ENCODE results near the gene CBX5. TPM values are rescaled to one million over a fixed set of nuclear protein-coding genes. Genes with fewer than 3 reads are reported as not detected.
"Not testable (repeated sequence)": the region's sequence is repeated elsewhere in the genome, so short reads cannot be mapped to it uniquely, and the experiment has no call there.

The CBX5 gene
- total RNA-seq, 1 donor from 2014 or later = 35.2 TPM

- peak; percentile 57 for DNase-seq (ENCODE audit: low spot score)
Observed at GRCh38 chr12:54294953-54295566, 15.1 kb upstream of the CBX5 start.

GRCh38 chr12:54294152-54294952 lies 14.4 kb upstream of the CBX5 start:
- DNase-seq (ENCODE audit: low spot score) = peak; percentile 85

DNA sequence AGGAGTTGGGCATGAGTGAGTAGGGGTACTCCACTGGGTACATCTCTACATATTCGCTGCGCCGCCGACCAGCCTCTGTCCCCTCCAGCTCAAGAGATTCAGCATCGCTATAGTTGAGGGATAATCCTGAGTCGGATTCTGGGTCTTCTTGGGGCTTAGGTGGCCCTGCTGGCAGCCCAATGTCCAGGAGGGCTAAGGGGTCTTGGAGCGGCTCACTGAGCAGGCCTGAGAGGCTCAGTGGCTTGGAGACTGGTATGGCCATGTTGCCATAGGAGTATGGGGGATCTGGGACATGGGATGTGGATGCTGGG lies 13.0 kb upstream of the CBX5 start:
- peak; percentile 64 for DNase-seq (ENCODE audit: low spot score)

GRCh38 chr12:54292083-54292930 lies 12.4 kb upstream of the CBX5 start:
- peak; percentile 78 for DNase-seq (ENCODE audit: low spot score)

DNA sequence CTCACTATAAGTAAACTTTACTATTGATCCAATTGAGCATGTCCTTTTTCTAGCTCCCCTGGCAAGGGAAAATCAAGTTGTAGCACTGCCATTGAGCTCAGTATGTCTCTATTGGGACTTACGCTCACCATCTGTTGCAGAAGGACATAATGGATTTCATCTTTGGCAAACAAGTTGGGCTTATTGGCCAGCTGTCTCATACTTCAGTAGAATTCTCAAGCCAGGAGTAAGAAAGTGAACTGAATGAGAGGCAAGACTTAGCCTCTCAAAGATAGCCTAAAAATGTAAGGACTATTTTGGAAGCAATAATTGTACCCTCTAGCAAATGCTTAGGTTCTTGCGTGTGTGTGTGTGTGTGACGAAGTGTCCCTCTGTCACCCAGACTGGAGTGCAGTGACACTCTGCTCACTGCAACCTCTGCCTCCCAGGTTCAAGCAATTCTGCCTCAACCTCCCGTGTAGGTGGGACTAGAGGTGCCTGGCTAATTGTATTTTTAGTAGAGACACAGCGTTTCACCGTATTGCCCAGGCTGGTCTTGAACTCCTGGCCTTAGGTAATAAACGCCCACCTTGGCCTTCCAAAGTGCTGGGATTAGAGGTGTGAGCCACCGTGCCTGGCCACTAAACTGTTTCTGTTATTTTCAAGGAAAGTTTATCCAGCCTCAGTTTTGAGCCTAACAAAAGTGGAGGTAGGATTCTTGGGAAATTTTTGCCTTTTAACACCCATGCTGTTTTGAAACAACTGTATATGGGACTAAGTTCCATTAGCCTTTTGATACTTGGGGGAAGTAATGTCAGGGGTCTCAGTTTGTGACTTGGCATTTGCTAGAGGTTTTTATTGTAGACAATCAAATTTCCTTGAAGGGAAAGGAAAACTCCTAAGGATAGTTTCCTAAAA lies 7.6 kb upstream of the CBX5 start:
- no peak for DNase-seq (ENCODE audit: low spot score)

DNA sequence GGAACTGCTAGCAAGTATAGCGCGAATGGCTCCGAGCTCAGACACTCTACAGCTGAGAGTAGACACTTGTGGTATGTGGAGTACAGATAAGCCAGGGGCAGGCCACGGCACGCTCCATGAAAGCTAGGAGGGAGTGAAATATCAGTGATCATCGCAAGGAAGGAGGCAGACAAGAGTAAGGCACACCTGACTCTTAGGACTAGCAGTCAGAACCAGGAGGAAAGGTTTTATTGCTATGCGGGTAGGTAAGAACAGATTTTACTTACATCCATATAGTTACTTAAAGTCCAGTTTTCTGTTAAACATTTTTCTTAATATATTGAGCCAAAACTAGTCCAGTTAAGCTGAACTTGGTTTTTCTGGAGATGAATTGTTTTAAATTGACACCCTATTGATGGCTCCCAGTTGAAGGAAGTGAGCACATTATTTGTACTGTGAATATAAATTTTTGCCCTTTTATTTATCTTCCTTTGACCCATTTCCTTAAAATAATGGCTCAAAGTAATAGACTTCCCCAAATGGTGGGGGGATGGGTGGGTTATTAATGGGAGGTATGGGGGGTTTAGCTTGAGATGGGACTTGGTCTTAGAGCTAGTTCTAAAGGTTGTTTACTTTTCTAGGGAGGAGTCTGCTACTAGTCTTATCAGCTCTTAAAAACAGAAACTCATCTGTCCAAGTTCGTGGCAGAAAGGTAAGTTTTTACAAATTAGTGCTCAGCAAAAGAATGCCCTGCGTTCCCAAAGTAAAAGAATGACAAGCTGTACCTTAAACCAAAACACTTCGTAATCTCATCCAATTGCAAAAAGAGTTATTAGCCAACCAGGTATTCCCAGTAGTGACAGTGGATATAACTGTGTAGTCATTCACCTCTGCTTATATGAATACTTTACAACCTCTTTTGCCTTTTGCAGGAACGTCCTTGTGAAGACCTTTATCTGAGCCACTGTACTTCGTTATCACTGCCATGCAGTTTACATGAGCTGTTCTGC lies 6.4 kb upstream of the CBX5 start:
- no peak for DNase-seq (ENCODE audit: low spot score)

GRCh38 chr12:54285150-54286041 lies 5.5 kb upstream of the CBX5 start:
- no peak for DNase-seq (ENCODE audit: low spot score)

- DNase-seq (ENCODE audit: low spot score) = not testable (repeated sequence)
Observed at GRCh38 chr12:54284070-54284780, 4.3 kb upstream of the CBX5 start.

- no peak for DNase-seq (ENCODE audit: low spot score)
Observed at GRCh38 chr12:54282949-54283593, 3.1 kb upstream of the CBX5 start.

DNA sequence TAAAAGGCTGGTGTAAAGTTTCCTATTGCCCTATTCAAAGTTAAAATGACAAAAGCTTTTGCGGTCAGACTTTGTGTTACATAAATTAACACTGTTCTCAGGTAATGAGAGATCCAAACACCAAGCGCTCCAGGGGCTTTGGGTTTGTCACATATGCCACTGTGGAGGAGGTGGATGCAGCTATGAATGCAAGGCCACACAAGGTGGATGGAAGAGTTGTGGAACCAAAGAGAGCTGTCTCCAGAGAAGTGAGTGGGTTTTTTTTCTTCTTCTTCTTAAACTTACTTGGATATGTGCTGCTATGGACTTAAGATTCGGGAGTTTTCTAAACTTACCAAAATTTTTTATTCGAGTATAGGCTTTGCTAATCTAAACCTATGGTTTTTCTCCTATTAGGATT lies 1.8 kb upstream of the CBX5 start:
- not testable (repeated sequence) for DNase-seq (ENCODE audit: low spot score)

GRCh38 chr12:54281261-54281638 lies 1.3 kb upstream of the CBX5 start:
- not testable (repeated sequence) for DNase-seq (ENCODE audit: low spot score)

DNA sequence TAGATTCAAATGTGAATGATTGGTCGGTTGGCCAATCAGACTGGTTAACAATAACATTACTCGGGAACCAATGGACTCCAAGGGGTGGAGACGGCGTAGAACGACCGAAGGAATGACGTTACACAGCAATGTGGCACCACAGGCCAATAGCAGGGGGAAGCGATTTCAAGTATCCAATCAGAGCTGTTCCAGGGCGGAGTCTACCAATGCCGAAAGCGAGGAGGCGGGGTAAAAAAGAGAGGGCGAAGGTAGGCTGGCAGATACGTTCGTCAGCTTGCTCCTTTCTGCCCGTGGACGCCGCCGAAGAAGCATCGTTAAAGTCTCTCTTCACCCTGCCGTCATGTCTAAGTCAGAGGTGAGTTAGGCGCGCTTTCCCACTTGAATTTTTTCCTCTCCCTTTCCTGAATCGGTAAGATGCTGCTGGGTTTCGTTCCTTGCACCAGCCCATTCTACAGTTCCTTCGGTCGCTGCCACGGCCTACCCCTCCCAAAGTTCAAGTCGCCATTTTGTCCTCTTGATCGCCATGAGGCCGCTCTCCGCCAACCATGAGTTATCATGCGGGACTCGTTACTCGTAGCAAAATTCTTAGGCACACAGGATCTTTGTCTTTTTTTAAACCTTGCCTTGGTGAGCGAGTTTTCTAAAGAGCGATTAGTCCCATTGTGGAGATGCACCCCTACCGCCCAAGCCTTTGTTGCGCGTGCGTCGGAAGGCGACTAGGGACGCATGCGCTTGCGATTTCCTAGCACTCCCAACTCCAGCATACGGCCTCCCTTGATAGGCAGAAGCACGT lies 742 bp upstream of the CBX5 start, which contains the start of gene HNRNPA1:
Gene HNRNPA1, plus strand, starts transcription at position 259 of the 793 bp plus-strand sequence. Its CDS starts 82 bp downstream, at position 341.
- peak; percentile 91 for DNase-seq (ENCODE audit: low spot score)

- no peak for DNase-seq (ENCODE audit: low spot score)
Observed at GRCh38 chr12:54279227-54279631, 693 bp downstream of the CBX5 start.

DNA sequence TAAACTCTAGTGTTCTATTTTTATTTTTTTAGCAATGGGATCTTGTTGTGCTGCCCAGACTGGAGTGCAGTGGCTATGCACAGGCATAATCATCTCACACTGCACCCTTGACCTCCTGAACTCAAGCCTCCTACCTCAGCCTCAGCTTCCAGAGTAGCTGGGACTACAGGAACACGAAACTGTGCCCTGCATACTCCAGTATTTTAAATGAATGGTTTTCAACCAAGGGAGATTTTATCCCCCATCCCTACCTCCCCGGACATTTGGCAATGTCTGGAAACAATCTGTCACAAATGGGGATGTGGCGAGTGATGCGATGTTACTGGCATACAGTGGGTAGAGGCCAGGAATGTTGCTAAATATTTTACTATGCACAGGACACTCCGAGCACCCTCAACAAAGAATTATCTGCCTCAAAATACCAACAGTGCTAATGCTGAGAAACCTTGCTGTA lies 2.1 kb downstream of the CBX5 start:
- no peak for DNase-seq (ENCODE audit: low spot score)

- no peak for DNase-seq (ENCODE audit: low spot score)
Observed at GRCh38 chr12:54276368-54276767, 3.6 kb downstream of the CBX5 start.

- DNase-seq (ENCODE audit: low spot score) = no peak
Observed at GRCh38 chr12:54273981-54274380, 5.9 kb downstream of the CBX5 start.

GRCh38 chr12:54272214-54272613 lies 7.7 kb downstream of the CBX5 start:
- DNase-seq (ENCODE audit: low spot score) = no peak
